Measurements from ENCODE around the gene CEL.

The CEL gene

DNA sequence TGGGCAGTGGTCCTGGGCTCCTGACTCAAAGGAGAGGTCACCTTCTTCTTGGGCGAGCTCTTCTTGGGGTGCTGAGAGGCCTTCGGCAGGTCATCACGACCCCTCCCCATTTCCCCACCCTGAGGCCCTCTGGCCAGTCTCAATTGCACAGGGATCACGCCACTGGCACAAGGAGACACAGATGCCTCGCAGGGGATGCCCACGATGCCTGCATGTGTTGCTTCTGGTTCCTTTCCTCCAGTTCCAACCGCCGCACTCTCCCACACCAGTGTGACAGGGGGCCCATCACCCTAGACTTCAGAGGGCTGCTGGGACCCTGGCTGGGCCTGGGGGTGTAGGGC is 1.3 kb downstream of the CEL start:
- H3K36me3 ChIP-seq (ENCODE audit: low read depth): no peaks in the 10 kb centered on the region
- ATAC-seq (ENCODE audit: low read depth): no peak
- H3K9me3 ChIP-seq (ENCODE audit: severe bottlenecking): no peaks in the 10 kb centered on the region
- H3K27me3 ChIP-seq (ENCODE audit: insufficient read depth, poor library complexity, severe bottlenecking): no peaks in the 10 kb centered on the region
- no peak overlapping the region for H3K27ac ChIP-seq (ENCODE audit: poor library complexity, severe bottlenecking)
- TF ChIP-seq CTCF (IDR thresholded peaks at IDR 0.05; ENCODE audit: poor library complexity, severe bottlenecking): no peak
- no peak overlapping the region for H3K4me3 ChIP-seq (ENCODE audit: severe bottlenecking)
- no peak for DNase-seq (ENCODE audit: low spot score)
- peaks cover 37% of the 10 kb centered on the region for H3K4me1 ChIP-seq (ENCODE audit: insufficient read depth, poor library complexity, severe bottlenecking)

- DNase-seq (ENCODE audit: low spot score): no peak
- TF ChIP-seq CTCF (IDR thresholded peaks at IDR 0.05; ENCODE audit: poor library complexity, severe bottlenecking): no peak
- Histone ChIP-seq H3K4me1 (ENCODE audit: insufficient read depth, poor library complexity, severe bottlenecking) (peaks cover 34% of the 10 kb centered on the region), H3K27me3 (ENCODE audit: insufficient read depth, poor library complexity, severe bottlenecking) (no peaks in the 10 kb centered on the region), H3K4me3 (ENCODE audit: severe bottlenecking) (no peak overlapping the region), H3K27ac (ENCODE audit: poor library complexity, severe bottlenecking) (no peak overlapping the region), H3K36me3 (ENCODE audit: low read depth) (no peaks in the 10 kb centered on the region), H3K9me3 (ENCODE audit: severe bottlenecking) (no peaks in the 10 kb centered on the region)
- ATAC-seq (ENCODE audit: low read depth): no peak
Measured at GRCh38 chr9:133063500-133064231, 1.9 kb downstream of the CEL start.

DNA sequence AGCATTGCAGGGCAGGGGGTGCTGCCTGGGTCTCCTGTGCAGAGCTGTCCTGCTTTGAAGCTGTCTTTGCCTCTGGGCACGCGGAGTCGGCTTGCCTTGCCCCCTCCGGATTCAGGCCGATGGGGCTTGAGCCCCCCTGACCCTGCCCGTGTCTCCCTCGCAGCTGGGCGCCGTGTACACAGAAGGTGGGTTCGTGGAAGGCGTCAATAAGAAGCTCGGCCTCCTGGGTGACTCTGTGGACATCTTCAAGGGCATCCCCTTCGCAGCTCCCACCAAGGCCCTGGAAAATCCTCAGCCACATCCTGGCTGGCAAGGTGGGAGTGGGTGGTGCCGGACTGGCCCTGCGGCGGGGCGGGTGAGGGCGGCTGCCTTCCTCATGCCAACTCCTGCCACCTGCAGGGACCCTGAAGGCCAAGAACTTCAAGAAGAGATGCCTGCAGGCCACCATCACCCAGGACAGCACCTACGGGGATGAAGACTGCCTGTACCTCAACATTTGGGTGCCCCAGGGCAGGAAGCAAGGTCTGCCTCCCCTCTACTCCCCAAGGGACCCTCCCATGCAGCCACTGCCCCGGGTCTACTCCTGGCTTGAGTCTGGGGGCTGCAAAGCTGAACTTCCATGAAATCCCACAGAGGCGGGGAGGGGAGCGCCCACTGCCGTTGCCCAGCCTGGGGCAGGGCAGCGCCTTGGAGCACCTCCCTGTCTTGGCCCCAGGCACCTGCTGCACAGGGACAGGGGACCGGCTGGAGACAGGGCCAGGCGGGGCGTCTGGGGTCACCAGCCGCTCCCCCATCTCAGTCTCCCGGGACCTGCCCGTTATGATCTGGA is 2.7 kb downstream of the CEL start:
- Histone ChIP-seq H3K9me3 (ENCODE audit: severe bottlenecking) (no peaks in the 10 kb centered on the region), H3K27me3 (ENCODE audit: insufficient read depth, poor library complexity, severe bottlenecking) (no peaks in the 10 kb centered on the region), H3K27ac (ENCODE audit: poor library complexity, severe bottlenecking) (no peak overlapping the region), H3K4me1 (ENCODE audit: insufficient read depth, poor library complexity, severe bottlenecking) (peaks cover 26% of the 10 kb centered on the region), H3K36me3 (ENCODE audit: low read depth) (no peaks in the 10 kb centered on the region), H3K4me3 (ENCODE audit: severe bottlenecking) (no peak overlapping the region)
- DNase-seq (ENCODE audit: low spot score) (no peak), ATAC-seq (ENCODE audit: low read depth) (no peak)
- TF ChIP-seq CTCF (IDR thresholded peaks at IDR 0.05; ENCODE audit: poor library complexity, severe bottlenecking): no peak

- ATAC-seq (ENCODE audit: low read depth) (no peak), DNase-seq (ENCODE audit: low spot score) (no peak)
- no peak for TF ChIP-seq CTCF (IDR thresholded peaks at IDR 0.05; ENCODE audit: poor library complexity, severe bottlenecking)
- H3K4me1 ChIP-seq (ENCODE audit: insufficient read depth, poor library complexity, severe bottlenecking): peaks cover 21% of the 10 kb centered on the region
- no peak overlapping the region for H3K27ac ChIP-seq (ENCODE audit: poor library complexity, severe bottlenecking)
- no peaks in the 10 kb centered on the region for H3K27me3 ChIP-seq (ENCODE audit: insufficient read depth, poor library complexity, severe bottlenecking)
- no peaks in the 10 kb centered on the region for H3K36me3 ChIP-seq (ENCODE audit: low read depth)
- no peaks in the 10 kb centered on the region for H3K9me3 ChIP-seq (ENCODE audit: severe bottlenecking)
- H3K4me3 ChIP-seq (ENCODE audit: severe bottlenecking): no peak overlapping the region
Measured at GRCh38 chr9:133065070-133065388, 3.2 kb downstream of the CEL start.
